Embryonic facial prominence (tissue), 1 donor: ENCODE results near the gene TRABD2B.

Source experiments
- DNase-seq: peaks from one replicate; pipeline ENCODE4 v3.0.0-alpha.2; 2016; ENCODE audit errors: extremely low spot score

Gene TRABD2B

DNA sequence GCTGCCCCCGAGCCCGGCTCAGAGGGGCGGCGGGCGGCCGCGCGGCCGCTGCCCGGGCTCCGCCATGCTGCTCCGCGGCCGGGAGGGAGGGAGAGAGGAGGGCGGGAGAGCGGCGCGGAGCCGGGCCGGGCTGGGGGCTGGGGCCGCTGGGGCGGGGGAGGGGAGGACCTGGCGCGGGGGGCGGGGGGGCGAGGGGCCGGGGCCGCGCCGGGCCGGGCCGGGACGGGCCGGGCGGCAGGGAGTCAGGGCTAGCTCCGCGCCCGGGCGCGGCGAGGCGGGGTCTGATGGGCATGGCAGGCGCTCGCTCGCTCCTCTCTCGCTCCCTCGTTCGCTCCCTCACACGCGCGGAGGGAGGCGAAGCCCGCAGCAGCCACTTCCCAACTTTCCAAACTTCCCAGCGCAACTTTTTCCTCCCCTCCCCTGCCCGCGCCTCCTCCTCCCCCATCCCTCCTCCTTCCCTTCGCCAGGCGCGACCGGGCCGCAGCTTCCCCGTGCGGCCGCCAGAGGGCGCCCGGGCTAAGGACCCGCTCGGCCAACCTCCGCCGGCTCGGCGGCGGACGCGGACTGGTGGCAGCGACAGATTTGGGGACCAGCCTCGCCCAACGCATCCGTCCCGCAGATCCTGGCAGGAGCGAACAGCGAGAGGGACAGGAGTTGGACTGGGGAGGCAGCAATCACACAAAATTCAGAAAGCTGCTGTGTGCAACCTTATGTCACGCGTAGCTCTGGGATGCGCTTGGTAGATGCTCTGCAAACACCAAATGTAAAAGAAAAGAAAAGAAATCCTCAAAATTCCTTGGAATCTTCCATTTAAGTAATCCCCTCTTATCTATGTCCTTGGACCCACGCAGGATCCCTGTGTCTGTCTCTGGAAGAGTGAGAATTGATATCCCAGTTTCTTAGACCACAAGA lies at the start of gene TRABD2B:
Gene TRABD2B, minus strand, starts transcription at position 97 of the 912 bp plus-strand sequence.
- DNase-seq, result peak; percentile 67

DNA sequence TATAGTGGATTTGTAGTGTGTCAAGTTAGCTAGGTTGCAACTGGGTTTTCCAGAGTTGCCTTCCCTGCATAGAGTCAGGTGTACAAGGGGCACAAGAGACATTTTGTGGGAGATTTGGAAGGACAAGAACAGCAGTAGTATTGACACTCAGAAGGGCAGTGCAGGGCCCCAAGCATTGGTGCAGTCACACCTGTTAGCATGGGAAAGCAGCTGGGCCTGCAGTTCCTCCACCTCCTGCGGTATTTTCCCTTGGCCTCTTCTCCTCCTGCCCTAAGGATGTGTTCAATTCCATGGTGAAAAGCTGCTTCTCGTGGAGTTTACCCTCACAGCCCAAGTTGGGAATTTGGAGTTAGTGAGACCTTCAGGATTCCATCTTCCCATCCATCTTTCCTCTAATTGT lies 47.1 kb upstream of the TRABD2B start:
- no peak for DNase-seq

DNA sequence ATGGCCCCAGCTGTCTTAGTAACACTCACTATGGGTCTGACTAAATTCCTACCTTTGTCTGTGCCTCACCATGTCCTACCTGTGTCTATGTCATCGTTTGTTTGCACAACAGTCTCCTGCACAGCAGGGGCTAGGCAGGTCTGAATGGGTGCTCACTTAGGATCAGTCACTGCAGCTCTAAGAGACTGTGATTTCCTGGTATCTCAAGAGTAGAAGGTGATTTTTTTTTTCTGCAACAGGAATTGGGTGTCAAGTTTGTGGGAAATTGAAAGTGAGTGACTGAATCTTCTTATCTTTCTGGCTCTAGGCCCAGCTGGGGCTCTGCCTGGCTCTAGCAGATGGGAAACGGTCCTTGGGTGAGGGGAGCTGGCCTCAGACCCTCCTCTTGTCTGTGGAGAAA lies 46.4 kb upstream of the TRABD2B start:
- no peak for DNase-seq

DNA sequence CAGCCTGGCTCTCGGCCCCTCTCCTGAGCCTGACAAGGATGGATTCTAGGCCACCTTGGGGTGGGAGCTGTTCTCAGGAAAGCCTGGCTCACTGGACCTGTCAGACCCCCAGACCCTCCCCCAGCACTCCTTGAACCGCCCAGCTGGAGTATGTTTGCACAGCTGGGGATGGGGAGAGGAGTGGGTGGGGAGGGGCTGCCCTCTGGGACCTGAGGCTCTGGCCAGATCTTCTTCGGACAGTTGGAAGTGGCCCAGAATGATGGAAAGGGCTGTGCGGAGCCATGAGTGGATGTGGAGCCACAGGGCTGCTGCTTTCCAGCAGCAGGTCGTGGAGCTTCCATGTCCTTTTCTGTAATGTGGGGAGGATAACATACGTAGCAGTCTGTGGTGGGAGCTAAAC lies 43.0 kb upstream of the TRABD2B start:
- DNase-seq, result no peak

- no peak for DNase-seq
Observed at GRCh38 chr1:48039088-48040054, 42.2 kb upstream of the TRABD2B start.

GRCh38 chr1:48038270-48038767 lies 41.1 kb upstream of the TRABD2B start:
- no peak for DNase-seq

- DNase-seq, result no peak
Observed at GRCh38 chr1:48036710-48037355, 39.6 kb upstream of the TRABD2B start.

DNA sequence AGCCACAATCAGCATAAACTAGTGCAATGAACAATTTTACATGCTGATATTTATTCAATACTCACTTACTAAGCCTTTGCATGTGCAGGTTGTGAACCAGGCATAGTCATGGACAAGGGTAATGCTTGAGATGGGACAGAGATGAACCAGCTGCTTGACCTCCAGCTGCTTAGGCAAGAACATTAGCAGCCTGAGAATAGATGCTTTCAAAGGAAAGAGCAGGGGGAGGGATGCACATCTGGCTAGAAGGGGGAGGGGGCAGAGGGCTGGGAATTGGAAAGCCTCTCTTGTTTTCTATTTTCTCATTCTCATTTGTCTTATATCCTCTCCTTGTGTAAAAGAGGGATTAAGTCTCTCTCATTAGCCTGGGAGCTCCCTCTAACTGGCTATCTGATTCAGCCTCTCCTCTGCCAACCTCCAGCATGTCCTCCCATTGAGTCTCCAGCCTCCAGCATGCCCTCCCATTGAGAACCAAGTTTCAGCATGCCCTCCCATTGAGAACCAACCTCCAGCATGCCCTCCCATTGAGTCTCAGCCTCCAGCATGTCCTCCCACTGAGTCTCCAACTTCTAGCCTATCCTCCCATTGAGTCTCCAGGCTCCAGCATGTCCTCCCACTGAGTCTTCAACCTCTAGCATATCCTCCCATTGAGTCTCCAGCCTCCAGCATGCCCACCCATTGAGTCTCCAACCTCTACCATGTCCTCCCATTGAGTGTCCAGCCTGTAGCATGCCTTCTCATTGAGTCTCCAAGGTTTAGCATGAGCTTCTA lies 38.4 kb upstream of the TRABD2B start:
- DNase-seq, result no peak

- DNase-seq, result no peak
Observed at GRCh38 chr1:48033495-48034045, 36.4 kb upstream of the TRABD2B start.

DNA sequence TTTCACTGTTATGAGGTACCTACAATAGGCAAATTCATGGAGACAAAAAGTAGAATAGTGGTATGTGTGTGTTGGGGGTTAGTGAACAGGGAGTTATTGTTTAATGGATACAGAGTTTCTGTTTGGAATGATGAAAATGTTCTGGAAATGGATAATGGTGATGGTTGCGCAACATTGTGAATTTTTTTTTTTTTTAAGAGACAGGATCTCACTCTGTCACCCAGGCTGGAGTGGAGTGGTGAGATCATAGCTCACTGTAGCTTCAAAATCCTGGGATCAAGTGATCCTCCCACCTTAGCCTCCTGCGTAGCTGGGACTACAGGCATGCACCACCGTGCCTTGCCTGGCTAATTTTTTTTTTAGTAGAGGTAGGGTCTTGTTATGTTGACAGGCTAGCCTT lies 34.5 kb upstream of the TRABD2B start:
- DNase-seq, result no peak

DNA sequence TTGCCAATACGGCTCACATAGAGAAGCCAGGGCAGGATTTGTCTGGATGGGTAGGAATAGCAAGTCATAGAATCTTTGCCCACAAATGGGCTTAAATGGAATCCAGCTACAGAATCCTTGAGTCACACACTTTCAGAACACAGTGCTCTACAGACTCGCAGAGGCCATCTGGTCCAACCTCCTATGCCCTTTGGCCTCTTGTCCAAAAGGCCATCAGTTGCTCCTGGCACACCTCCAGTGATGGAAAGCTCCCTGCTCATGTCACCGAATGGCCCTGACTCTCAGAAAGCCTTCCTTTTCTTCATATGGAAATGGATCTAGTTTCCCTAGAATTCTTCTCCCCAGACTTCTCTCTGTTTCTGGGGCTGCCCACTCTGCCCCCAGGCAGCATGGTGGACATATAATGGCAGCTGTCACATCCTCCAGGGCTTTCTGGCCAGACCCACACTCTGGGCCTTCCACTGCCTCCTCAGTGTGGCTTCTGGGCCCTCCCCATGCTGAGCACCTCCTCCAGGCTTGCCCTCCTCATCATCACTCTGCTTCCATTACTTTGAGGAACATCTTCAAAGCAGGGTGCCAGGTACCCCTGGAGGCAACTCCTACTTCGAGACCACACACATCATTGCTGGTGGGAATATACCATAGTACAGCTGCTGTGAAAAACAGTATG lies 33.6 kb upstream of the TRABD2B start:
- no peak for DNase-seq

DNA sequence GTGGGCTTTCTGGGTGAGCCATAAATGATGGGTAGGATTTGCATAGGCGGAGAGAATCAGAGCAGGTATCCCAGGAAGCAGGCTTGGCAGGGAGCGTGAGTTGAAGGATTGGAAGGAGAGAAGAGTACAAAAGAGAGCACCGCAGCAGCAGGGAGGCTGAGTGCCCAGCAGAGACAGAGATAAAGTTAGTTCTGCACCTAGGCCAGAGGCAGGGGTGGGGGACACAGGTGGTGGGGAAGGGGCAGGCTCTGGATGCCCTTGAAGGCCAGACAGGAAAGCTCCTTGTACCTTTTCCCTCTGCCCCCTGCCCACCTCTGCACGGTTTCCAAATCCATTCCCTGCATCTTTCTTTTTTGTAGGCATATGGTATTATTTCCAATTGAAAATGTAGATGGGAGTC lies 33.0 kb upstream of the TRABD2B start:
- no peak for DNase-seq

- DNase-seq, result no peak
Observed at GRCh38 chr1:48028218-48029069, 31.3 kb upstream of the TRABD2B start.

GRCh38 chr1:48027533-48027835 lies 30.3 kb upstream of the TRABD2B start:
- no peak for DNase-seq

DNA sequence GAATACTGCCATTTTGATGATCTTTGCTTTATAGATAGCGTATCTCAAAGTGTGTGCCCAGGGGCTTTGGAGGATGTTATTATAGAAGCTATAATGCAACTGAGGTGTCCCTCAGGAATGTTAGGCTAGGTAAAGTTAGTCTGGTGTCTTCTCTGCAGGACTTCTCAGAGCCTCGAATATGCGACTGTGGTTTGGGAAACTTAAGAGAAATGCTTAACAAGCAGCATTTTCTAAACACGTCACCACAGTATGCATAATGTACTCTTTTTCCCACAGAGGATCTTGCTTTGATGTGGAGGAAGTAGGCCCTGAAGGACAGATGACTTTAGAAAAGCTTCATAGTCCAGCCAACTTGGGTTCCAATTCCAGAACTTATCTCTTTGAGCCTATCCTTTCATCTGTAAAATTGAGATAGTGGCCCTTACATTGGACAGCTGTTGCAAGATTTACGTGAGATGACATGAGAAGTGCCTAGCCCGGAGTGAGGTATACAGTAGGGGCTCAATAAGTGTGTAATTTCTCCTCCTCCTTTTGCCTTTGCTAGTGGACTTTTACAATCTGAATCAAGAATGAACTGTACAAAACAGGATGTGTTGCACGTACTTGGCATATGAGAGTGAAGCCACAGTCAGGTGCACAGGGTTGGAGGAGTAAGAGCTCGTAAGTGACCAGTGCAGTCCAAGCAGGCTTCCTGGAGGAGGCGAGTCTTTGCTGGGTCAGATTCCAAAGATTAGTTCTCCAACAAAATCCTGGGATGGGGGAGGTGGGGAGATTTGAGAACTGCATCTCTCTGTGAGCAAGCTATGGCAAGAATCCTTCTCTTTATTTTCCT lies 29.7 kb upstream of the TRABD2B start:
- no peak for DNase-seq

DNA sequence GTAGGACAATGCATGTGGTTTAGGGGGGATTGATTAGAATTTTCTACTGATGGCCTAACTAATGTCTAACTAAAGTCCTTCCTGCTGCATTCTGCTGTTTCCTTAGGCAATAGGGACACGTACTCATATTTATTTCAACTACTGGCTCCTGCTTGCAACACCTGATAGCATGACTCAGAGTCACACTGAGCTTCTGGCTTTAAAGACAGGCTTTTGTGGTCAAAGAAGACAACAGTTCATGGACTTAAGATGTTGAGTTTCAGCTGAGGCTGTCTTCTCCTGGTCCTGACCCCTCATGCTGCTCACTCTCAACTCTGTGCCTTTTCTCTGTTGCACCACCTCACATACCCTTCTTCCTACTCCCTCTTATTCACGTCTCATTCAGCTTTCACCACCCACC lies 29.1 kb upstream of the TRABD2B start:
- no peak for DNase-seq

DNA sequence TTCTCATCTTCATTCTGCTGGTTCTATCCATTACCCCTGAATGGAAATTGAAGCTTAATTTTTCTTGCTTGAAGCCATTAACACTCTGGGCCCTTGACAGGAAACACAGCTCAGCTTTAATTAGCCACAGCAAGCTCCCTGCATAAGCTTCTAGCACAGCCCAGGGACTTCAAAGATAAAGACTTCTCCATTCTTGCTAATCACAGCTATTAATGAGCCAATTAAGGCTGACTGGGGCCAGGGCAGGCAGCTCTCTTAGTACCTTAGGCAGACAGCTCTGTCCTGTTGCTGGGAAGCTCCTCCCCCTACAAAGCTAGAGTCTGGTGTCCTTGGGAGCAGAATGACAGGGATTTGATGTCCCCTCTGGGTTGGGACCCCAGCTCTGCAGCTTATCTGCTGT lies 27.9 kb upstream of the TRABD2B start:
- no peak for DNase-seq

DNA sequence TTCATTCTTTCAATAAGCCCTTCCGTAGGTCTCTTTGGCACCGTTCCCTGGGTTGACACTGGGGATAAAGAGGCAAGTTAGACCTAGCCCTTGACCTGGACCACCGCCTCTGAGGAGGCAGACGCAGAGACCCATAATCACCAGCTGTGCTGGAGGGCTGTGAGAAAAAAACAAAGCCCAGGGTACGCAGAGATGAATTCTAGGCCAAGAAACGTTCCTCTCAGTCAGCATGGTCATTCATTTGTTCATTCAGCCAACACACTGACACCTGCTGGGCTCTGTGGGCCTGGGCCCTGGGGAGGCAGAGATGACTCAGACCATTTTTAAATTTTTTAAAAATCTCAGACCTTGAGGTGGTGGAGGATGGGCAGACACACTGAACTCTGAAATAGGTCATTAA lies 26.3 kb upstream of the TRABD2B start:
- no peak for DNase-seq

GRCh38 chr1:48022306-48022705 lies 25.1 kb upstream of the TRABD2B start:
- no peak for DNase-seq
